ENCODE measurements around the gene LPIN1.
"Not testable (repeated sequence)": the region's sequence is repeated elsewhere in the genome, so short reads cannot be mapped to it uniquely, and the experiment has no call there.

DNA sequence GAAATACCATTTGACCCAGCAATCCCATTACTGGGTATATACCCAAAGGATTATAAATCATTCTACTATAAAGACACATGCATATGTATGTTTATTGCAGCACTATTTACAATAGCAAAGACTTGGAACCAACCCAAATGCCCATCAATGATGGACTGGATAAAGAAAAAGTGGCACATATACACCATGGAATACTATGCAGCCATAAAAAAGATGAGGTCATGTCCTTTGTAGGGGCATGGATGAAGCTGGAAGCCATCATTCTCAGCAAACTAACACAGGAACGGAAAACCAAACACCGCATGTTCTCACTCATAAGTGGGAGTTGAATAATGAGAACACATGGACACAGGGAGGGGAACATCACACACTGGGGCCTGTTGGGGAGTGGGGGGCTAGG lies 8.6 kb upstream of the LPIN1 start:
- TF ChIP-seq CTCF, POLR2A (IDR thresholded peaks at IDR 0.05): not testable (repeated sequence)
